NK-92 (cell line): ENCODE results near the gene ATAD5.

ENCODE experiments used
- DNase-seq: peaks from one replicate; lab custom pipeline; 2025; ENCODE audit not compliant: unreplicated experiment; lab: John Stamatoyannopoulos, UW

The ATAD5 gene

DNA sequence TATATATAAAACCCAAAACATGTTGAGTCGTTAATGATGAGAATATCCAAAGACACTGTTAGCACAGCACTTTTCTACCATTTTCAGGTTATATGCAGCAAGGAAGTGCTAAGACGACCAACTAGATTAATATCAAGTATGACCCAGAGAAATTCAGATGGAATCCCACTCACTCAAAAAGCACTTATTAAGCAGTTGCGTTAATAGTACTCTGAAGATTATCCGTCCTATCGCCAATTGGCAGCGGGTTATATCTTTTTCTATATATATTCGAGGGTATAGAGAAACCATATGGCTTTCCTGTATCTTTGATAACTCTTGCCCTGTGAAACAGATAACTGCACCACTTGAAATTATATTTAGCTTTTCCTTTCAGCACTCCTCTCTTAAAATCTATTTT is 8.3 kb upstream of the ATAD5 start:
- no peak for DNase-seq

DNA sequence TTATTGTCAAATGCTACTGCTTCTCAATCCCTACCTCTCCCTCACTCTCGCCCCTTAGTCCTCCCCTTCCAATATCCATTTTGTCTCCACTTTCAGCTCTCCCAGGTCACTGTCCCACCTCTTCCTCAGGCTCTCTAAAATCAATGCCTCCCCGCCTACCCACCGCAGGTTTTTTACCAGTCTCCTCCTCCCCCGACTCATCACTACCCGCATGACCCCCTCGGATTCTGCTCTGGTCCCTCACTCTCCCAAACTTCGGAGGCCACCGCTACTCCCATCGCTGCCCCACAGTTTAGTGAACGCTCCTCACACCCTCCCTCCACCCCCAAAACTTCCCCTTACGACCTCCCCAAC is 7.8 kb upstream of the ATAD5 start:
- DNase-seq = no peak

DNA sequence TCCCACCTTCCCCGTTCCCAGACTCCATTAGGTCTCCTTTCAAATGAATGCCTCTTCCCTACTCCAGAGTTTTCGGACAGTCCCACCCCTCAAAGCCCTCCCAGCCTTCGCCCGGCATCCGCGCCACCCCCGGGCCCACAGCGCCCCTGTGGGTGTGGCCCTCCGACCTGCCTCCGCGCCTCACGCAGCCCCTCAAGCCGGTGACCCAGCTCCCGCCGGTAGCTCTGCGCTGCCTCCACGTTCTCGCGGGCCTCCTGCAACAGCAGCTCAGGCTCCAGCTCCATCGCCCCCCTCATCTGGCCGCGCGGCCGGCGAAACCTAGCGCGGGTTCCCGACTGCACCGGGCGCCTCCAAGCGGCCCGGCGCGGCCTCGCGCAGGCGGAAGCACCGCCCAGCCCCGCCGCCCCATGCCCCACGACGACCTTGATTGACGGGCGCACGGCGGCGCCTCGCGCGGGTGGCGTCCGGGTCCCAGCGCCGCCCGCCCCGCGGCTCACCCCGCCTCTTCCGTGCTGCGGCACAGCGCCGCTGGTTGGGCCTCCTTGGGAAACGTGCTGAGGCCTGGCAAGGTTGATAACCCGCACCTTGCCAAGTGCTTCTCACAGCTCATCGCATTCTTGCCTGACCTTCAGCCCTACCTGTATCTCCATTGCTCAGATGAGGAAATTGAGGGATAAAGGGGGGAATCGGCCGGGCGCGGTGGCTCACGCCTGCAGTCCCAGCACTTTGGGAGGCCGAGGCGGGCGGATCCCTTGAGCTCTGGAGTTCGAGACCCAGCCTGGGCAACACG is 7.2 kb upstream of the ATAD5 start, which contains the start of gene CRLF3:
Gene CRLF3 (minus strand): TSS at position 337 of the 790 bp plus-strand sequence. CDS start 41 bp downstream, at position 296.
- peak; percentile 46 for DNase-seq

DNA sequence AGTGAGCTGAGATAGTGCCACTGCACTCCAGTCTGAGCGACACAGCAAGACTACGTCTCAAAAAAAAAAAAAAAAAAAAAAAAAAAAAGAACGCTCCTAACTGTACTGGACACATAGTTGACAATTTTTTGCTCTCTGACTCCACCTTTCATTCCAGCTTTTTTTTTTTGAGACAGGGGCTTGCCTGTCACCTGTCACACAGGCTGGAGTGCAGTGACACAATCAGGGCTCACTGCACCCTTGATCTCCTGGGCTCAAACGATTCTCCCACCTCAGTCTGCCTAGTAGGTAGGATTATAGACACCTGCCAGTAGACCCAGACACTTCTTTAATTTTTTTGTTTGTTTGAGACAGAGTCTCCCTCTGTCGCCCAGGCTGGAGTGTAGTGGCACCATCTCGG is 4.7 kb upstream of the ATAD5 start:
- DNase-seq = no peak

DNA sequence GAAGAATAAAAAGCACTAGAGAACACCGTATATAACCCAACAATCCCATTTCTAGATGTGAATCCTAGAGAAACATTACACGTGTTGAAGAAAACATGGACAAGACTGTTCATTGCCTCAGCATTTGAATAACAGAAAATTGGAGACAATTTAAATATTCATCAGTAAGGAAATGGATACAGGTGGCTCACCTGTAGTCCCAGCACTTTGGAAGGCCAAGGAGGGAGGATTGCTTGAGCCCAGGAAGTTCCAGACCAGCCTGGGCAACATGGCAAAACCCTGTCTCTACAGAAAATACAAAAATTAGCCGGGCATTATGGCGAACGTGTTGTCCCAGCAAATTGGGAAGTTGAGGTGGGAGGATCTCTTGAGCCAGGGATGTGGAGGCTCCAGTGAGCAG is 2.7 kb upstream of the ATAD5 start:
- DNase-seq = no peak

DNA sequence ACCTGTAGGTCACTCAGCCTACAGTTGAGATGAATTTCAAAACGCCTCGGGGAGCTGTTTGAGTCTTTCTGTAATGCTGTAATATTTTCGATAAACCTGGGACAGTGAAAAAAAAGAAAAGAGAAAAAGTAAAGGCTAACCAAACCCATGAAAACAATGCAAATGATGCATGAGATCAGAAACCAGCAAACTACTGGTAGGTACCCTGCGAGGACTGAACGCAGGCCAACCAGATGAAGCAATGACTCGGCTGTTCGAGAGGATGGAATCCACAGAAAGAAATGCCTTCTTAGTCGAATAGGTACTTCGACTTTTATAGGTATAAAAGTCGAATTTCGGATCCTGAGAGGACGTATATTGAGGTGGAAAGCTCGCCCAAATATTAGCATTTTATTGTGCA is 509 bp upstream of the ATAD5 start:
- no peak for DNase-seq

DNA sequence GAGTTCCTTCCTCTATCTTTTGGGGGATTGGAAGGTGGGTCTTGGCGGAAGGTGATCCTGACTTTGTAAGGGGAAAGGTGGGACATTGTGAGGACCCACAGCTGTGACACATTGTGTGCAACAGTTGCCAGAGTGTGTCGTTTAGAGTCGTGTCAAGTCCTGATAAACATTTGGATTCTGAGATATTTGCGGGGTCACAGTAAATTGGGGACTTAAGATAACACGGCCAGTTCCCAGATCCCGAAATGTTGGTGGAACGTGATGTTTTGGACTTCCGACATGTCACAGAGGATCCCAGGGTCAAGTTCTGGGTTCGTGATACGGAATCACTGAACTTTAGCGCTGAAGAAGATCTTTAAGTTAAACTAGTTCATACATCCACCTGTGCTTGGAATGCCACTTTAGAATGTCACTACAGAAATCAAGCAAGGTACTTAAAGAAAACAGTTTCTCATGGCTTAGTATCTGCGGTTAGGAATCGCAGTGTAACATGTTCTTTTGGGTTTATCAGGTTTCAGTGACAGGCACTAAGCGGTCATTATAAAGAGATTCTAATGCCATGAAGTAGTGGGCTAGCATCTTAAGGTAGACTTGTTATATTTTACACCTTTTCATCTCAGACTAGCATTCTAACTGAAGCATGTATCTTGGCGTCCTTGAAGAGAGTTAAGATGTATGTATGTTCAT is 815 bp downstream of the ATAD5 start:
- DNase-seq = no peak

DNA sequence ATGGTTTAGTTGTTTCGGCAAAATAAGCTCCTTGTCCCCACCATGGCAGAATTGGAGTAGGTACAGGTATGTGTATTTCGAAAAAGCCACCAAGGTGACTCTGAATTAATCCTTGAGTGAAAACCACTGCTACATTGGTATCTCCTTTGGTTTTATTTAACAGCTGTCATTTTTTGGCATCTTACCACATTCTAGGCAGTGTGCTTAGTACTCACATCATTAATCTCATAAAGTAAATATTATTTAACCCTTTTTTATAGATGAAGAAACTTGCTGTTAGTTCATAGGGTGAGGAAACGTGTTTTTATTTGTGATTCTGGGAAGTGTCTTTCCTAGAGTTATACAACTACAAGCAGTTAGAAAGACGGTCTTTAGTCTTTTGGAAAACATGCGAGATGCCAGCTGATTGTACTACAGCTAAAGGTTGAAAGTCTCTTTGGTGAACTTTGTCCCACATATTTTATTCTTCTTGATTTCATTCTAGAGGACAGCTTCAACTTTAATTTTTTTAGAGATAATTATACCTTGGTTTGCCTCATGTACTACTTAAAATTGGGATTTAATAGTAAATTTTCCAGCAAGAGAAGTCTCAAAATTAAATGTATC is 6.5 kb downstream of the ATAD5 start:
- no peak for DNase-seq

DNA sequence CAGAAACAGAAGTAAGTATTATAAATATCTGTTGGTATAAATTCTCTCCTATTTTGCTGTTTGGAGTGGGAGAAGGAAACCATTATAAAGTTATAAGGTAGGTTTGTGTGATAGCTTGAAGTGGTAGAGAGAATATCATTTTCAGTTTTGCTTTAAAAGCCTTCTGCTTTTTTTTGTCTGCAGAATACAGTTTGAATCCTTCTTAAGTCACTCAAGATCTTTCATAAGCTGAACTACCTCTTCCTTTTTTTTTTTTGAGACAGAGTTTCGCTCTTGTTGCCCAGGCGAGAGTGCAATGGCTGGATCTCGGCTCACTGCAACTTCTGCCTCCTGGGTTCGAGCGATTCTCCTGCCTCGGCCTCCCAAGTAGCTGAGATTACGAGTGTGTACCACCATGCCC is 9.0 kb downstream of the ATAD5 start:
- no peak for DNase-seq

DNA sequence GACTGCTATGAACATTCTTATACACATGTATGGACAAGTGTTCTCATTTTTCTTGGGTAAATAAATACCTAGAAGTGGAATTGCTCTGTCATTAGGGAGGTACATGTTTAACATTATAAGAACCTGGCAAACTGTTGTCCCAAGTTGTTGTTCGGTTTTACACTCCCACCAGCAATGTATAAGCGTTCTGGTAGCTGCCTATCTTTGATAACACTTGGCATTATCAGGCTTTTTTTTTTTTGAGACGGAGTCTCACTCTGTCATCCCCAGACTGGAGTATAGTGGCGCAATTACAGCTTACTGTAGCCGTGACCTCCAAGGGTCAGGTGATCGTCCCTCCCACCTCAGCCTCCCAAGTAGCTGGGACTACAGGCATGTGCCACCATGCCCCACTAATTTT is 16.3 kb downstream of the ATAD5 start:
- DNase-seq = no peak

DNA sequence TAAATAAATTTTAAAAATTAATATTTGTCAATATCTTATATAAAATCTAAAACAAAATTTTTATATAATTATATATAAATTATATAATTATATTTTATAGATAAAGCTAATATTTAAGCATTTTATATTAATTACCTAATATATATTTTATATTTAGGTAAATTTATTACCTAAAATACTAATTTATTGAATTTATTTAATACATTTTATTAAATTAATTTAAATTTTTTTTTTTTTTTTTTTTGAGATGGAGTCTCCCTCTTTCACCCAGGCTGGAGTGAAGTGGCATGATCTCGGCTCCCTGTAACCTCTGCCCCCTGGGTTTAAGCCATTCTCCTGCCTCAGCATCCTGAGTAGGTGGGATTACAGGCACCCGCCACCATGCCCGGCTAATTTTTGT is 22.4 kb downstream of the ATAD5 start:
- no peak for DNase-seq

DNA sequence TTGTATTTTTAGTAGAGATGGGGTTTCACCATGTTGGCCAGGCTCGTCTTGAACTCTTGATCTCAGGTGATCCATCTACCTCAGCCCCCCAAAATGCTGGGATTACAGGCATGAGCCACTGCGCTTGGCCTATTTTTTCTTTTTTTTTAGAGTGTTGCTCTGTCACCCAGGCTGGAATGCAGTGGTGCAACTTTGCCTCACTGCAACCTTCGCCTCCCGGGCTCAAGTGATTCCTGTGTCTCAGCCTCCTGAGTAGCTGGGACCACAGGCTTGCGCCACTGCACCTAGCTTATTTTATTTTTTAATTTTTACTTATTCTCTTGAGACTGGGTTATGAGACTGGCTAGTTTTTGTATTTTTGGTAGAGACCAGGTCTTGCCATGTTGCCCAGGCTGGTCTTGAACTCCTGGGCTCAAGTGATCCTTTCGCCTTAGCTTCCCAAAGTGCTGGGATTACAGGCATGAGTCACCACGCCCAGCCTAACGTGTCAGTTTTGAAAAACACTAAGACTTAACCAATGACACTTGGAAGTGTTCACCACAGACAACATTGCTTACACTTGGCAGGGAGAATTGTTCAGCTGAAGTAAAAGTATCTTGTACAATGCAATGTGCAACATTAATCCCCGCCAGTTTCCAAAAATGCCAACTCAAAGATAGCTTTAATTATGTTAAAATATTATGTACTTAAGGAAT is 26.9 kb downstream of the ATAD5 start:
- no peak for DNase-seq

DNA sequence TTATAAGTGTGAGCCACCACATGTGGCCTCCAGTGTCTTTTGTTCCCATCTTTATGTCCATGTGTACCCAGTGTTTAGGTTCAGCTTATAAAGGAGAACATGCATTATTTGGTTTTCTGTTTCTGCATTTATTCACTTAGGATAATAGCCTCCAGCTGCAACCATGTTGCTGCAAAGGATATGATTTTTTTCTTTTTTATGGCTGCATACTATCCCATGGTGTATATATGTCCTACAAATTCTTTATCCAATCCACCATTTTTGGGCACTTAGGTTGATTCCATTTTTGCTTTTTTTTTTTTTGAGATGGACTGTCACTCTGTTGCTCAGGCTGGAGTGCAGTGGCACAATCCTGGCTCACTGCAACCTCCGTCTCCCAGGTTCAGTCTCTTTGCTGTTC is 32.9 kb downstream of the ATAD5 start:
- DNase-seq = no peak

DNA sequence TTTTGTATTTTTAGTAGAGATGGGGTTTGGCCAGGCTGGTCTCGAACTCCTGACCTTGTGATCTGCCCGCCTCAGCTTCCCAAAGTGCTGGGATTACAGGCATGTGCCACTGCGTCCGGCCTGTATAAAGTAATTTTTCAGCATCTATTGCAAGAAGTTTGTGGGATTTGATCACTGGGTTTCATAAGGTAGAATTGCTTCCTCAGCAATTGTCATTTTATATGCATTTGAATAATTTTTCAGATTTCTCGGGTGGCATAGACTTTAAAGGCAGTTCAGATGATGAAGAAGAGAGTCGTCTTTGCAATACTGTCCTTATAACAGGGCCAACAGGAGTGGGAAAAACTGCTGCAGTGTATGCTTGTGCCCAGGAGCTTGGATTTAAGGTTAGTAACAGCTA is 37.2 kb downstream of the ATAD5 start:
- no peak for DNase-seq

DNA sequence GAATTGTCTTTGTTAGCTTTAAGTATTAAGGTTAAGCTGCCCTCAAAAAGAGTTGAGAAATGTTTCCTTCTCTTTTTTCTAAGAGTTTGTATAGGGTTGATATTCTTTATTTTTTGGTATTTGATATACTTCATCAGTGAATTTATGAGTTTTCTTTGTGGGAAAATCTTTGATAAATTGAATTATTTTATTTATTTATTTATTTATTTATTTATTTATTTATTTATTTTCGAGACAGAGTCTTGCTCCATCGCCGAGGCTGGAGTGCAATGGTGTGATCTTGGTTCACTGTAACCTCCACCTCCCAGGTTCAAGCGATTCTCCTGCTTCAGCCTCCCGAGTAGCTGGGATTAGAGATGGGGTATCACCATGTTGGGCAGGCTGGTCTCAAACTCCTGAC is 54.4 kb downstream of the ATAD5 start:
- DNase-seq = no peak

DNA sequence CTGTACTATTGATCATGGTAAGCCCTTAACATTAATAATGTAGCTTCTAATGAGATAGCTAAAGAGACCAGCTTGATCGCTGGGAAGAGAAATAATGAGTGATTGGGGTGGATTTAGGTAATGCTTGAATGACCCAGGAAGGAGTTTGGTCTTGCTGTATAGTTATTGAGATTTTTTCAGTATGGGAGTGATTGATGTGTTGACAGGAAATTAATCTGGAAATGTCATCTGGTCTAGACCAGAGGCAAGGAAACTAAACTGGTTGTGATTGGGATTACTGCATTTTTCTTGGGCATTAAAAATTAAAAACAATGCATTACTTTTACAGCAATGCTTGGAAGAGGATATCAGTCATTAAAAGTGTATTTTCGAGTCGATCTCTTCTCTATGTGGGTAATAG is 62.5 kb downstream of the ATAD5 start:
- no peak for DNase-seq

DNA sequence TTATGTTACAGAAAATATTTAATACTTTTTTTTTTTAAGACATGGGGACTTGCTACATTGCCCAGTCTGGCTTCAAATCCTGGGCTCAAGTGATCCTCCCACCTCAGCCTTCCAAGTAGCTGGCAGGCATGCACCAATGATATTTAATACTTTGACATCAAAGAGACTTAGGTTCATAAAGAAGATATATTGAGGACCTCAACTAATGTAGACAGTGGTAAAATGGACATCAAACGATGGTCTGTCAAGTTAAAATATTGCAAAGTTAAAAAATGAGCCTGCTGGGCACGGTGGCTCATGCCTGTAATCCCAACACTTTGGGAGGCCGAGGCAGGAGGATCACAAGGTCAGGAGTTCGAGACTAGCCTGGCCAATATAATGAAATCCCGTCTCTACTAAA is 65.5 kb downstream of the ATAD5 start:
- no peak for DNase-seq

DNA sequence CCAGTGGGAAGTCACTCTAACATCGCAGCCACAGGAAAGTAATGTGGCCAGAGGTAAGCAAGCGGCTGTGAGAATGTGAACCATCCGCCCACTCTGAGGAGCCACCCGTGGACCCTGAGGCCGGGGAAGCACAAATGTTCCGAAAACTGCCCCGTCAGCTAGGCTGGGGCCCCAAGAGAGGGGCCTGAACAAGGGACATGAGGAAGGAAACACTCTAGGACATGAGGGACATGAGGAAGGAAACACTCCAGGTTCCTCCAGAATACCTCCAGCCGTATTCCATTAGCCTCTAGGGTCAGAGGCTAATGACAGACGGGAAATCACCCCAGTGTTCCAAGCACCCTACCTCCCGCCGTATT is 74.0 kb downstream of the ATAD5 start:
- DNase-seq = no peak

DNA sequence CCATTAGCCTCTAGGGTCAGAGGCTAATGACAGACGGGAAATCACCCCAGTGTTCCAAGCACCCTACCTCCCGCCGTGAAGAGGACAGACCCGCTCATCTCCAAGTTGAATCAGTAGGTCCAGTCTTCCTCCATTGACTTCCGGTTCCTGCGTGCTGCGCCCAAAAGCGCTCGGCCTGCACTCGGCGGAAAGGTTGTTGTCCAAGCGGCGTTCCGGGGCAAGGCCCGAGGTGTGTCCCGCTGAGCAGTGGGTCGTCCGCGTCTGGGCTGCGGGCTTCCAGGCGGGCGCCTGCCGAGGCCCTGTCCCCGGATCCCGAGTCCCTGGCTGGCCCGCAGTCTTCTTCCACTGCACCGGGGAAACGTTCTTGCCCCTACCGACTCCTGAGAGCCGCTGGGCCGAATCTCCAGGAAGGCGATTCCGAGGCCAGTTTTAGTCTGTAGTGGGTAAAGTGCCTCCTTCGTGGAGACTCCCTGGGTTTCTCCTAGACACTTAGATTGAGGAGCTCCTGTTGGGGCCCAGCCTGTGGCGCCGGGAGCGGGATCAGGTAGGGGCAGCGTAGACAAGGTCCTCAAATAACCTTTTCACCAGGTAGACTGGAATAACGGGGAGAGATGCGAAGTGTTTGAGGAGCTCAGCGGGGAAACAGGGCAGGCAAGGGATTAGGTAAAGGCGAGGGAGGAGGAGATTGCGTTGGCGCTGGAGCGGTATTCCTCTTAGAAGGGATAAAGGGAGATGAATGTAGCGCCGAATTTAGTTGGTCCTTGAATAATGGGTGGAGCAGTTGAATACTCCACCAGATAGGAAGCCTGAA is 74.5 kb downstream of the ATAD5 start, which contains the start of gene TEFM:
Gene TEFM (minus strand): TSS at position 138 of the 811 bp plus-strand sequence. CDS start 40 bp downstream, at position 98.
- DNase-seq = no peak

DNA sequence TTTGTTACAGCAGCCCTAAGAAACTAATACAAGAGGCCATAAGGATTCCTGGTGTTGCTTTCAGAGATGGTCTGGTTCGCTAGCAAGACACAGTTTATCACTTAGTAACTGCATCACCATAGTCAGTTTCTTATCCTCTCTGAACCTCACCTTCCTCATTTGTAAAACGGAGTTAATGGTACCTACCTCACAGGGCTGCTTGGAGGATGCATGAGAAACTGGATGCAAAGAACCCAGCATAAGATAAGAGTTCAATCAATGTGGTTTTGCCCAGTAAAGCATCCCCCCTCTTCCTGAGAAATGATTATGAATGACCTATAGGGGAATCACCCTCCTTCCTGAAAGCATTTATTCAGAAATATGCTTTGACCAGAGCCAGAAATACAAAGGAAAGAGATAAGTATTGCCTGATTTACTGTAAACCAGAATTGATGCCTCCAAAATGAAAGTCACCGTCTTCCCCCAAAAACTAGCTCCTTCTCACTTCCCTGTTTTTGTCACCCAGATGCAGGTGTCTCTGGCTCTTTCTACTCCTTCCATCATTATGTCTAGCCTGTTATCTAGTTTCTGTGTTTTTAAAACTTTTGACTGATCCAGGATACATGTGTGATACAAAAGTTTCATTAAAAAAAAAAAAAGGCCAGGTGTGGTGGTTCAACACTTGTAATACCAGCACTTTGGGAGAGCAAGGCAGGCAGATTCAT is 77.1 kb downstream of the ATAD5 start:
- DNase-seq = no peak
